Endothelial cell of umbilical vein (primary cell): ENCODE results near the gene HOXA11. TPM values are rescaled to one million over a fixed set of nuclear protein-coding genes. Genes with fewer than 3 reads are reported as not detected.
A peak's percentile ranks its signal among the peaks of the same experiment; 100 is the strongest.

ENCODE experiments used
- BruUV-seq: library from RNA; stranded (reverse); fragments of 400-500 nt; replicated peaks from 2 replicates; lab custom pipeline; 2021; lab: Mats Ljungman, UMichigan
- CTCF ChIA-PET: fragments of 300-600, 350-600 bp; sonication (Branson Sonifier 250); formaldehyde crosslinking; loops from one replicate; lab custom pipeline; 2021; ENCODE audit warnings: antibody characterized with exemption, inconsistent platforms; lab: Charles Lee
- POLR2A ChIA-PET: fragments of 300-600, 350-600 bp; sonication (Branson Sonifier 250); formaldehyde crosslinking; loops from one replicate; lab custom pipeline; 2021; ENCODE audit warnings: antibody characterized with exemption, inconsistent platforms; lab: Charles Lee
- DNase-seq: peaks from one replicate; pipeline ENCODE4 v3.0.0-alpha.2; 2011; ENCODE audit warnings: low read depth, low spot score
- FAIRE-seq: peaks from 2 replicates; lab custom pipeline; 2011; peaks lifted over from hg19 to GRCh38; lab: Jason Lieb, UNC
- H2AFZ ChIP-seq: 2 replicates; pipeline ENCODE4 v1.6.0; 2012; ENCODE audit warnings: low read depth, low read length, control low read depth, inconsistent platforms
- H3K27ac ChIP-seq: 2 replicates; pipeline ENCODE4 v1.5.1; 2011; ENCODE audit warnings: low read depth, mild to moderate bottlenecking, control low read depth, low read length, moderate library complexity; ENCODE audit not compliant: insufficient read depth
- H3K27me3 ChIP-seq, 2 experiments: 2 replicates each; pipeline versions ENCODE4 v1.6.0 to v1.6.1; 2011; ENCODE audit warnings: low read length in 2 of 2, mixed read lengths in 1 of 2; ENCODE audit not compliant: control insufficient read depth in 2 of 2, insufficient read depth in 2 of 2
- H3K36me3 ChIP-seq, 2 experiments: 2 replicates in 1 of 2; 3 replicates in 1 of 2; pipeline ENCODE4 v1.5.1; 2011; ENCODE audit warnings: low read length in 2 of 2, mild to moderate bottlenecking in 1 of 2, moderate library complexity in 1 of 2; ENCODE audit not compliant: control insufficient read depth in 2 of 2, insufficient read depth in 2 of 2; ENCODE audit errors: extremely low read depth in 1 of 2
- H3K4me1 ChIP-seq: 3 replicates; pipeline ENCODE4 v1.5.1; 2011; ENCODE audit warnings: mild to moderate bottlenecking, low read length; ENCODE audit not compliant: control insufficient read depth, insufficient read depth; ENCODE audit errors: extremely low read depth
- H3K4me2 ChIP-seq: 2 replicates; pipeline ENCODE4 v1.6.1; 2011; ENCODE audit warnings: low read length, control low read depth, mixed read lengths; ENCODE audit not compliant: insufficient read depth
- H3K4me3 ChIP-seq, 3 experiments: fragments of 200-600 bp in 1 of 3; sonication (generic), shearing (Covaris generic) in 1 of 3; replicated peaks in 1 of 3; 2 replicates each; pipeline ENCODE4 v1.5.1; 2011 to 2016; ENCODE audit warnings: control low read depth in 3 of 3, low read length in 3 of 3, mild to moderate bottlenecking in 2 of 3, inconsistent platforms in 1 of 3, low read depth in 1 of 3, moderate library complexity in 1 of 3; ENCODE audit not compliant: insufficient read depth in 1 of 3
- H3K79me2 ChIP-seq: 2 replicates; pipeline ENCODE4 v1.6.0; 2012; ENCODE audit warnings: low read length, inconsistent platforms; ENCODE audit not compliant: control insufficient read depth, insufficient read depth
- H3K9ac ChIP-seq: replicated peaks from 2 replicates; pipeline ENCODE3; 2011; ENCODE audit warnings: low read length, control low read depth; ENCODE audit not compliant: insufficient read depth; ENCODE audit errors: extremely low read depth
- H3K9me1 ChIP-seq: replicated peaks from 3 replicates; pipeline ENCODE4 v1.6.0; 2011; ENCODE audit warnings: mild to moderate bottlenecking, low read length; ENCODE audit not compliant: control insufficient read depth, insufficient read depth; ENCODE audit errors: extremely low read depth
- H3K9me3 ChIP-seq: replicated peaks from 2 replicates; pipeline ENCODE4 v1.5.1; 2012; ENCODE audit warnings: low read length, inconsistent platforms; ENCODE audit not compliant: control insufficient read depth, insufficient read depth
- H4K20me1 ChIP-seq: replicated peaks from 2 replicates; pipeline ENCODE3; 2011; ENCODE audit warnings: mild to moderate bottlenecking, low read length; ENCODE audit not compliant: control insufficient read depth, insufficient read depth; ENCODE audit errors: extremely low read depth
- CTCF ChIP-seq, 2 donors: IDR thresholded peaks; 1 replicate in 1 of 2; 2 replicates in 1 of 2; pipeline ENCODE4 v1.5.1; 2011; ENCODE audit warnings: low read length in 2 of 2, mild to moderate bottlenecking in 2 of 2, moderate library complexity in 2 of 2, control low read depth in 1 of 2, inconsistent platforms in 1 of 2, low read depth in 1 of 2; ENCODE audit not compliant: insufficient read depth in 1 of 2; ENCODE audit errors: extremely low read depth in 1 of 2
- EZH2 ChIP-seq: IDR thresholded peaks from 2 replicates; pipeline ENCODE4 v1.6.1; 2012; ENCODE audit warnings: borderline replicate concordance, low read depth, mild to moderate bottlenecking, moderate library complexity, low read length, inconsistent platforms; ENCODE audit not compliant: severe bottlenecking
- FOS ChIP-seq: IDR thresholded peaks from 2 replicates; pipeline ENCODE4 v1.6.1; 2011; ENCODE audit warnings: mild to moderate bottlenecking, low read length, moderate library complexity, borderline replicate concordance; ENCODE audit not compliant: insufficient read depth
- GATA2 ChIP-seq: IDR thresholded peaks from 2 replicates; pipeline ENCODE4 v1.7.0; 2011; ENCODE audit warnings: low read depth, mild to moderate bottlenecking, moderate library complexity, mixed read lengths, low read length; ENCODE audit not compliant: insufficient read length, insufficient read depth
- JUN ChIP-seq: IDR thresholded peaks from 2 replicates; pipeline ENCODE4 v1.6.1; 2011; ENCODE audit warnings: borderline replicate concordance, low read depth; ENCODE audit not compliant: insufficient read length, insufficient read depth
- MAX ChIP-seq: IDR thresholded peaks from 2 replicates; pipeline ENCODE4 v1.6.1; 2011; ENCODE audit not compliant: insufficient read depth, insufficient read length
- MYC ChIP-seq: IDR thresholded peaks from one replicate; pipeline ENCODE4 v1.6.1; 2011; ENCODE audit warnings: mild to moderate bottlenecking, low read depth, low read length
- POLR2A ChIP-seq: IDR thresholded peaks from 2 replicates; pipeline ENCODE4 v1.6.1; 2012; ENCODE audit warnings: low read depth, mild to moderate bottlenecking, control low read depth, low read length
- POLR2AphosphoS5 ChIP-seq: IDR thresholded peaks from 2 replicates; pipeline ENCODE4 v1.6.1; 2012; ENCODE audit warnings: low read depth, mild to moderate bottlenecking, control low read depth, low read length, moderate library complexity; ENCODE audit not compliant: insufficient read depth
- dilution Hi-C: fragments of 300-500 bp; cut with MboI; formaldehyde crosslinking; loops from one replicate; pipeline ENCODE4 v1.15.0; 2019; ENCODE audit warnings: low sequenced_read_pairs; ENCODE audit not compliant: extremely low pct_ligation_motif_present
- intact Hi-C: fragments of 100-400 bp; cut with micrococcal nuclease; formaldehyde crosslinking; loops from one replicate; pipeline ENCODE4 v1.10.0; 2022
- polyA plus RNA-seq, 4 experiments: library from polyadenylated mRNA; depleted of rRNA in 3 of 4; stranded (reverse) in 3 of 4; unstranded in 1 of 4; fragments of >200 nt; gene quantifications; 2 replicates each; pipeline versions ENCODE4 v1.2.1 to v1.2.3, GENCODE V29; 2011 to 2012; ENCODE audit warnings: missing spikeins in 1 of 4
- total RNA-seq: library from RNA; stranded (reverse); gene quantifications from 2 replicates; pipeline ENCODE4 v1.2.3, GENCODE V29; 2021

Gene HOXA11
- total and polyA plus RNA-seq, 2 donors (not counting 3 experiments of a cell fraction or from before 2014, with no cell fraction given) = 10.4 to 16.7 TPM

GRCh38 chr7:27177795-27178320 lies 7.2 kb downstream of the HOXA11 start:
- ChIA-PET CTCF (interaction anchor here (0.7 to 8.0 kb wide), 15 partner anchors 8 to 597 kb away, joined by 3 to 86 read pairs (median 8); partner anchors contain the start of genes HOXA3, HOXA5, HOXA6 and HOXA7), POLR2A (interaction anchor here (0.9 to 2.5 kb wide), 3 partner anchors 7 to 12 kb away, joined by 3 to 8 read pairs (median 7); partner anchors contain the start of genes HOXA11 and HOXA9)
- Histone ChIP-seq H3K79me2 (peaks cover 94% of the 10 kb centered on the region), H3K9ac (peak overlapping the region; percentile 95), H3K4me3 (peak overlapping the region; percentile 53 to 94 (median 69)), H3K9me3 (no peaks in the 10 kb centered on the region), H3K36me3 (no peaks in the 10 kb centered on the region), H4K20me1 (no peaks in the 10 kb centered on the region), H2AFZ (no peak overlapping the region), H3K27ac (peak overlapping the region; percentile 96), H3K4me1 (peaks cover 61% of the 10 kb centered on the region), H3K9me1 (no peaks in the 10 kb centered on the region), H3K27me3 (no peaks in the 10 kb centered on the region), H3K4me2 (peak overlapping the region; percentile 98)
- no peak for FAIRE-seq
- dilution Hi-C loops = no loop called here
- DNase-seq = no peak
- no TSS peak for BruUV-seq
- intact Hi-C loops = loop anchor here (1.0 kb wide), 1 partner anchor 7 kb away; the partner anchor contains the start of gene HOXA11
- TF ChIP-seq GATA2 (no peak), JUN (no peak)

DNA sequence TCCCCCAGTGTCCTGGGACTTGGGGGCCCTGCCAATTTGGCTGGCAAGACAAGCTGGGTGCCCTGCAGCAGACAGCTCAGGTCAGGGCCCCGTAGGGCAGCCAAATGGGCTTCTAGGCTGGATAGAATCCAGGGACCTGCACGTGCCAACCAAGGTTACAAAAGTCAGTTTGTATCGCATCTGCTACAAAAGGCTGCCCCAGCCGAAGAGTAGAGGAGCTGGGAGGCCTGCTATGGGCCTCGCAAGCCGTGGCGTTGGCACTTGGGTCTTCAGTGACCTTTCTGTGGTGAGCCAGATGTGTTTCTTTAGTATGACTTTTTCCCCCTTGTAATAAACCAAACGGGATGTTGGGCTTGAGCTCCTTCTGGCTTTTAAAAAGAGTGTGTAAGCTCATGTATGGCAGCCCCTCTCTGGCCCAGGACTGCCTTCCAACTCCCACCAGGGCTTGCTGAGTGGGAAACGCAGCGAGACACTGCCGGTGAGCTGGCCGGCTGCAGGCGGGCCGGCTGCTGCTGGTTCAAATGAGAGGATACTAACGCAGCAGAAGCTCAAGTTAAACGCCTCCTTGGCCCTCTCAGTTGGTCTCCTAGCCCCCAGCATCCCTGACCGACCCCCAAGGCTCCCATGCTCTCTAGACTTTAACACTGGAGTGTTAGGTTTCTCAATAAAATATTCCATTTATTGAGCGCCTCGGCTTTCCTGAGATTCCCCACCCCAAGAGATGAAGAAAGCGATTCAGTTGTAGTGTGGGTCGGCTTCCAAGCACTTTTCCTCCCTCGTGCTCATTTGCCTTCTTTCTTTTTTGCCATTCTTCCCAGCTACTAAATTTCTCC lies 7.9 kb downstream of the HOXA11 start:
- dilution Hi-C loops (no loop called here), intact Hi-C loops (loop anchor here (1.0 kb wide), 1 partner anchor 8 kb away; the partner anchor contains the start of gene HOXA11)
- Histone ChIP-seq H3K9ac (peak overlapping the region; percentile 95), H3K9me1 (no peaks in the 10 kb centered on the region), H3K79me2 (peaks cover 94% of the 10 kb centered on the region), H3K9me3 (no peaks in the 10 kb centered on the region), H4K20me1 (no peaks in the 10 kb centered on the region), H2AFZ (no peak overlapping the region), H3K27me3 (no peaks in the 10 kb centered on the region), H3K4me3 (peak overlapping the region; percentile 53 to 94 (median 69)), H3K36me3 (no peaks in the 10 kb centered on the region), H3K4me2 (peak overlapping the region; percentile 98), H3K27ac (peak overlapping the region; percentile 96), H3K4me1 (peaks cover 60% of the 10 kb centered on the region)
- TF ChIP-seq JUN (no peak), MAX (no peak), EZH2 (no peak), POLR2A (no peak), POLR2AphosphoS5 (no peak), MYC (no peak), GATA2 (no peak), FOS (no peak), CTCF (IDR thresholded peaks at IDR 0.05; ENCODE audit: extremely low read depth in 1 of 2, insufficient read depth in 1 of 2, low read depth in 1 of 2, low read length in 2 of 2) (no peak)
- ChIA-PET CTCF (interaction anchor here (0.7 to 8.0 kb wide), 11 partner anchors 8 to 597 kb away, joined by 3 to 86 read pairs (median 6); partner anchors contain the start of genes HOXA3, HOXA5 and HOXA7), POLR2A (interaction anchor here (0.9 to 2.5 kb wide), 5 partner anchors 8 to 977 kb away, joined by 3 to 8 read pairs (median 7); partner anchors contain the start of genes HNRNPA2B1, HOXA11, HOXA3 and HOXA9)
- peak; percentile 69 for DNase-seq
- no TSS peak for BruUV-seq
- peak; percentile 55 for FAIRE-seq
